Peyer's patch (tissue), 4 donors: ENCODE data around the gene LRRC70. TPM values are rescaled to one million over a fixed set of nuclear protein-coding genes. Genes with fewer than 3 reads are reported as not detected.

Source experiments
- DNase-seq, 3 donors: peaks; one replicate each; pipeline ENCODE4 v3.0.0-alpha.2; 2017 to 2019
- H3K27ac ChIP-seq, 4 donors: fragments of 200-600 bp; sonication (generic); one replicate each; pipeline ENCODE4 v1.5.1; 2016 to 2019
- H3K27me3 ChIP-seq, 2 donors: fragments of 200-600 bp; sonication (generic); one replicate each; pipeline ENCODE4 v1.5.1; 2019
- H3K36me3 ChIP-seq, 3 donors: fragments of 200-600 bp; sonication (generic); one replicate each; pipeline ENCODE4 v1.5.1; 2016 to 2019
- H3K4me1 ChIP-seq, 4 donors: fragments of 200-600 bp; sonication (generic); one replicate each; pipeline ENCODE4 v1.5.1; 2016 to 2019
- H3K4me3 ChIP-seq, 4 donors: fragments of 200-600 bp; sonication (generic); 1 replicate in 3 of 4; 2 replicates in 1 of 4; pipeline ENCODE4 v1.5.1; 2016 to 2019; ENCODE audit warnings: mild to moderate bottlenecking in 1 of 4
- H3K9me3 ChIP-seq, 4 donors: fragments of 200-600 bp; sonication (generic); one replicate each; pipeline ENCODE4 v1.5.1; 2016 to 2019; ENCODE audit warnings: mild to moderate bottlenecking in 1 of 4
- CTCF ChIP-seq, 6 experiments: fragments of 450-650 bp in 4 of 6; fragments of 200-600 bp in 2 of 6; sonication (generic) in 1 of 6; IDR thresholded peaks; one replicate each; pipeline ENCODE4 v1.5.1; 2017 to 2019; ENCODE audit warnings: antibody characterized with exemption in 6 of 6, mild to moderate bottlenecking in 3 of 6, moderate library complexity in 1 of 6
- POLR2A ChIP-seq, 2 donors: fragments of 450-650 bp; IDR thresholded peaks; one replicate each; pipeline ENCODE4 v1.5.1; 2017; ENCODE audit warnings: antibody characterized with exemption in 2 of 2, mild to moderate bottlenecking in 2 of 2, moderate library complexity in 2 of 2
- total RNA-seq, 4 donors: library from RNA; depleted of rRNA; stranded (reverse); fragments of >200 nt; gene quantifications; one replicate each; pipeline ENCODE4 v1.1.0, GENCODE V29; 2016

Gene LRRC70
- total RNA-seq, 4 donors from 2014 or later: 1.1 to 5.0 (median 2.5) TPM

- no peak for TF ChIP-seq CTCF (IDR thresholded peaks at IDR 0.05)
- TF ChIP-seq POLR2A (IDR thresholded peaks at IDR 0.05): no peak
- H3K9me3 ChIP-seq: no peaks in the 10 kb centered on the region
- H3K4me1 ChIP-seq: no peaks in the 10 kb centered on the region
- DNase-seq: no peak
- H3K27ac ChIP-seq: no peak overlapping the region
- no peaks in the 10 kb centered on the region for H3K27me3 ChIP-seq
- peaks cover 0 to 12% (median 0%) of the 10 kb centered on the region in 3 donors for H3K36me3 ChIP-seq
- no peak overlapping the region for H3K4me3 ChIP-seq
Observed at GRCh38 chr5:62588668-62589067, 10.0 kb downstream of the LRRC70 start.

- Histone ChIP-seq H3K27ac (no peak overlapping the region), H3K9me3 (no peaks in the 10 kb centered on the region), H3K36me3 (peaks cover 0 to 12% (median 0%) of the 10 kb centered on the region in 3 donors), H3K27me3 (no peaks in the 10 kb centered on the region), H3K4me1 (no peaks in the 10 kb centered on the region), H3K4me3 (no peak overlapping the region)
- DNase-seq: no peak
- TF ChIP-seq CTCF (IDR thresholded peaks at IDR 0.05): no peak
- TF ChIP-seq POLR2A (IDR thresholded peaks at IDR 0.05): no peak
Observed at GRCh38 chr5:62589504-62589903, 10.9 kb downstream of the LRRC70 start.

GRCh38 chr5:62590387-62590786, 11.8 kb downstream of the LRRC70 start:
- Histone ChIP-seq H3K4me3 (no peak overlapping the region), H3K27me3 (no peaks in the 10 kb centered on the region), H3K9me3 (no peaks in the 10 kb centered on the region), H3K36me3 (peaks cover 0 to 12% (median 0%) of the 10 kb centered on the region in 3 donors), H3K4me1 (no peaks in the 10 kb centered on the region), H3K27ac (no peak overlapping the region)
- DNase-seq: no peak
- TF ChIP-seq CTCF (IDR thresholded peaks at IDR 0.05) (no peak), POLR2A (IDR thresholded peaks at IDR 0.05) (no peak)

- H3K36me3 ChIP-seq: peaks cover 0 to 12% (median 0%) of the 10 kb centered on the region in 3 donors
- TF ChIP-seq CTCF (IDR thresholded peaks at IDR 0.05) (no peak), POLR2A (IDR thresholded peaks at IDR 0.05) (no peak)
- H3K4me1 ChIP-seq: no peaks in the 10 kb centered on the region
- DNase-seq: no peak
- H3K4me3 ChIP-seq: no peak overlapping the region
- H3K27ac ChIP-seq: no peak overlapping the region
- H3K27me3 ChIP-seq: no peaks in the 10 kb centered on the region
- H3K9me3 ChIP-seq: no peaks in the 10 kb centered on the region
Observed at GRCh38 chr5:62592558-62592957, 13.9 kb downstream of the LRRC70 start.

GRCh38 chr5:62593331-62593730, 14.7 kb downstream of the LRRC70 start:
- DNase-seq: no peak
- TF ChIP-seq POLR2A (IDR thresholded peaks at IDR 0.05) (no peak), CTCF (IDR thresholded peaks at IDR 0.05) (no peak)
- Histone ChIP-seq H3K9me3 (no peaks in the 10 kb centered on the region), H3K27ac (no peak overlapping the region), H3K4me3 (no peak overlapping the region), H3K4me1 (no peaks in the 10 kb centered on the region), H3K36me3 (peaks cover 0 to 12% (median 0%) of the 10 kb centered on the region in 3 donors), H3K27me3 (no peaks in the 10 kb centered on the region)
